IMR-90 (cell line): ENCODE results near the gene MIER2. TPM values are rescaled to one million over a fixed set of nuclear protein-coding genes. Genes with fewer than 3 reads are reported as not detected.

Source experiments
- ATAC-seq: fragments of 200-7000 bp; cut with Tn5 transposase; 2 replicates; pipeline ENCODE4 v1.9.1; 2020; ENCODE audit warnings: low read depth, mild to moderate bottlenecking, moderate library complexity
- BruUV-seq: library from RNA; stranded (reverse); fragments of 400-500 nt; replicated peaks from 2 replicates; lab custom pipeline; 2021; lab: Mats Ljungman, UMichigan
- CTCF ChIA-PET: fragments of 300-600 bp; formaldehyde crosslinking; extraction: SDS; loops from one replicate; lab custom pipeline; 2021; ENCODE audit warnings: antibody characterized with exemption; lab: Yijun Ruan, JAX
- POLR2A ChIA-PET: fragments of 300-600 bp; sonication (Branson Sonifier 250); formaldehyde crosslinking; loops from one replicate; lab custom pipeline; 2022; ENCODE audit warnings: antibody characterized with exemption; ENCODE audit not compliant: unreplicated experiment; lab: Charles Lee
- DNase-seq: peaks from one replicate; pipeline ENCODE4 v3.0.0; 2013
- H2AFZ ChIP-seq: replicated peaks from 2 replicates; pipeline ENCODE3; 2013; ENCODE audit warnings: low read length, mild to moderate bottlenecking; ENCODE audit not compliant: poor library complexity
- H2AK5ac ChIP-seq: 2 replicates; pipeline ENCODE4 v1.6.1; 2013; ENCODE audit warnings: low read depth, low read length, inconsistent platforms
- H2AK9ac ChIP-seq: replicated peaks from 2 replicates; pipeline ENCODE3; 2013; ENCODE audit warnings: mild to moderate bottlenecking, low read depth, low read length, moderate library complexity; ENCODE audit not compliant: poor library complexity
- H2BK120ac ChIP-seq: 2 replicates; pipeline ENCODE4 v1.6.1; 2013; ENCODE audit warnings: low read depth, low read length, inconsistent platforms
- H2BK15ac ChIP-seq: 3 replicates; pipeline ENCODE4 v1.6.1; 2013; ENCODE audit warnings: low read depth, low read length, inconsistent platforms
- H2BK20ac ChIP-seq: 2 replicates; pipeline ENCODE4 v1.6.1; 2013; ENCODE audit warnings: low read depth, mild to moderate bottlenecking, inconsistent platforms, low read length, moderate library complexity
- H2BK5ac ChIP-seq: 2 replicates; pipeline ENCODE4 v1.6.1; 2013; ENCODE audit warnings: mild to moderate bottlenecking, low read depth, low read length, inconsistent platforms; ENCODE audit not compliant: poor library complexity, severe bottlenecking
- H3K14ac ChIP-seq: replicated peaks from 2 replicates; pipeline ENCODE4 v1.6.1; 2013; ENCODE audit warnings: low read depth, low read length, inconsistent platforms
- H3K18ac ChIP-seq: 2 replicates; pipeline ENCODE4 v1.6.1; 2013; ENCODE audit warnings: low read depth, low read length, control low read depth
- H3K23ac ChIP-seq: 2 replicates; pipeline ENCODE4 v1.6.1; 2013; ENCODE audit warnings: low read depth, low read length, inconsistent platforms
- H3K27ac ChIP-seq: 2 replicates; pipeline ENCODE4 v1.5.1; 2013; ENCODE audit warnings: mild to moderate bottlenecking, control low read depth, low read length; ENCODE audit not compliant: insufficient read depth
- H3K27me3 ChIP-seq: 2 replicates; pipeline ENCODE4 v1.6.1; 2013; ENCODE audit warnings: low read length; ENCODE audit not compliant: control insufficient read depth, insufficient read depth
- H3K36me3 ChIP-seq: 2 replicates; pipeline ENCODE4 v1.6.1; 2013; ENCODE audit warnings: low read length, mixed read lengths; ENCODE audit not compliant: control insufficient read depth, insufficient read depth
- H3K4ac ChIP-seq: 2 replicates; pipeline ENCODE4 v1.6.1; 2013; ENCODE audit warnings: low read depth, low read length, inconsistent platforms
- H3K4me1 ChIP-seq: 2 replicates; pipeline ENCODE4 v1.6.1; 2013; ENCODE audit warnings: low read length, mixed read lengths; ENCODE audit not compliant: control insufficient read depth, insufficient read depth
- H3K4me2 ChIP-seq: 2 replicates; pipeline ENCODE4 v1.6.1; 2013; ENCODE audit warnings: low read depth, mild to moderate bottlenecking, control low read depth, low read length, moderate library complexity
- H3K4me3 ChIP-seq: 2 replicates; pipeline ENCODE4 v1.5.1; 2013; ENCODE audit warnings: low read depth, mild to moderate bottlenecking, control low read depth, low read length, moderate library complexity; ENCODE audit not compliant: insufficient read depth
- H3K56ac ChIP-seq: 2 replicates; pipeline ENCODE4 v1.6.1; 2013; ENCODE audit warnings: low read length, inconsistent platforms; ENCODE audit not compliant: insufficient read depth; ENCODE audit errors: extremely low read depth
- H3K79me1 ChIP-seq, 2 experiments: 2 replicates each; pipeline ENCODE4 v1.6.1; 2013; ENCODE audit warnings: low read length in 2 of 2, inconsistent platforms in 1 of 2, low read depth in 1 of 2
- H3K9ac ChIP-seq: 2 replicates; pipeline ENCODE4 v1.6.1; 2013; ENCODE audit warnings: low read depth, low read length, control low read depth
- H3K9me1 ChIP-seq: 2 replicates; pipeline ENCODE4 v1.6.1; 2013; ENCODE audit warnings: low read length, inconsistent platforms; ENCODE audit not compliant: insufficient read depth
- H3K9me3 ChIP-seq: 2 replicates; pipeline ENCODE4 v1.6.1; 2013; ENCODE audit warnings: low read length; ENCODE audit not compliant: control insufficient read depth, insufficient read depth
- H4K20me1 ChIP-seq: 2 replicates; pipeline ENCODE4 v1.6.1; 2013; ENCODE audit warnings: low read length, inconsistent platforms; ENCODE audit not compliant: insufficient read depth
- H4K5ac ChIP-seq: 2 replicates; pipeline ENCODE4 v1.6.1; 2013; ENCODE audit warnings: mild to moderate bottlenecking, low read depth, low read length, control low read depth
- H4K8ac ChIP-seq, 2 experiments: 2 replicates each; pipeline ENCODE4 v1.6.1; 2013; ENCODE audit warnings: low read depth in 2 of 2, low read length in 2 of 2, control low read depth in 1 of 2, inconsistent platforms in 1 of 2
- H4K91ac ChIP-seq: 2 replicates; pipeline ENCODE4 v1.6.1; 2013; ENCODE audit warnings: low read depth, low read length, inconsistent platforms; ENCODE audit not compliant: insufficient read depth
- BHLHE40 ChIP-seq: fragments of 150-350 bp; IDR thresholded peaks from 2 replicates; pipeline ENCODE4 v1.6.1; 2016; ENCODE audit warnings: mild to moderate bottlenecking, low read depth, low read length
- CEBPB ChIP-seq: IDR thresholded peaks from 2 replicates; pipeline ENCODE4 v1.6.1; 2012; ENCODE audit warnings: low read depth, low read length, improper control_type of control experiment
- CHD1 ChIP-seq: IDR thresholded peaks from 2 replicates; pipeline ENCODE4 v1.6.1; 2012; ENCODE audit warnings: low read depth, low read length, improper control_type of control experiment
- FOS ChIP-seq: fragments of 150-350 bp; IDR thresholded peaks from 2 replicates; pipeline ENCODE4 v1.6.1; 2016; ENCODE audit warnings: low read depth, low read length
- MAFK ChIP-seq: IDR thresholded peaks from 2 replicates; pipeline ENCODE4 v1.6.1; 2012; ENCODE audit warnings: low read depth, low read length, improper control_type of control experiment
- MAZ ChIP-seq: IDR thresholded peaks from 2 replicates; pipeline ENCODE4 v1.6.1; 2012; ENCODE audit warnings: low read depth, mild to moderate bottlenecking, low read length, improper control_type of control experiment, moderate library complexity, borderline replicate concordance
- MXI1 ChIP-seq: IDR thresholded peaks from 2 replicates; pipeline ENCODE4 v1.6.1; 2012; ENCODE audit warnings: low read depth, mild to moderate bottlenecking, low read length, moderate library complexity, borderline replicate concordance
- NFE2L2 ChIP-seq: fragments of 150-350 bp; IDR thresholded peaks from 2 replicates; pipeline ENCODE4 v1.6.1; 2016; ENCODE audit warnings: low read depth, mild to moderate bottlenecking, low read length
- POLR2A ChIP-seq: IDR thresholded peaks from 2 replicates; pipeline ENCODE4 v1.6.1; 2012; ENCODE audit warnings: mild to moderate bottlenecking, low read depth, low read length
- RAD21 ChIP-seq: IDR thresholded peaks from 2 replicates; pipeline ENCODE4 v1.6.1; 2012; ENCODE audit warnings: low read length, improper control_type of control experiment
- RCOR1 ChIP-seq: IDR thresholded peaks from 2 replicates; pipeline ENCODE4 v1.6.1; 2012; ENCODE audit warnings: mild to moderate bottlenecking, low read length, improper control_type of control experiment; ENCODE audit not compliant: insufficient replicate concordance
- RFX5 ChIP-seq: IDR thresholded peaks from 2 replicates; pipeline ENCODE4 v1.8.0; 2012; ENCODE audit warnings: low read depth, mild to moderate bottlenecking, low read length, moderate library complexity
- SMC3 ChIP-seq: fragments of 150-350 bp; IDR thresholded peaks from 2 replicates; pipeline ENCODE4 v1.6.1; 2016; ENCODE audit warnings: low read depth, mild to moderate bottlenecking, antibody characterized with exemption, low read length, moderate library complexity
- WGBS, 2 experiments: methylation state at CpG; one replicate each; pipeline versions ENCODE4 v1.1.5 to v1.1.7; 2013; ENCODE audit warnings: missing lambda C conversion rate in 2 of 2; ENCODE audit not compliant: insufficient read length in 1 of 2; ENCODE audit errors: extremely low coverage in 2 of 2; 5-methylcytosine and 5-hydroxymethylcytosine counted together
- dilution Hi-C: fragments of 300-500 bp; cut with HindIII; formaldehyde crosslinking; loops from one replicate; pipeline ENCODE4 v1.14.3; 2018; ENCODE audit warnings: low sequenced_read_pairs; ENCODE audit not compliant: unreplicated experiment
- in situ Hi-C: fragments of 300-500 bp; cut with MboI; formaldehyde crosslinking; loops from 3 replicates; pipeline ENCODE4 v1.14.3; 2019; ENCODE audit warnings: low sequenced_read_pairs, inconsistent platforms, mixed read lengths
- intact Hi-C: fragments of 100-400 bp; cut with micrococcal nuclease; formaldehyde crosslinking; loops from 2 replicates; pipeline ENCODE4 v1.10.0; 2022
- polyA plus RNA-seq, 3 experiments: library from polyadenylated mRNA; depleted of rRNA; stranded (reverse); fragments of >200 nt; gene quantifications; 2 replicates each; pipeline ENCODE4 v1.2.3, GENCODE V29; 2012; ENCODE audit warnings: low replicate concordance in 1 of 3
- total RNA-seq: library from RNA; depleted of rRNA; stranded (reverse); fragments of >200 nt; gene quantifications from 2 replicates; pipeline ENCODE4 v1.2.3, GENCODE V29; 2012
- TF ChIP-seq, protein P1 (sequence below): conservative IDR thresholded peaks from 2 replicates; pipeline ENCODE4 v1.5.1; 2012; ENCODE audit warnings: mild to moderate bottlenecking, low read depth, low read length, improper control_type of control experiment
- TF ChIP-seq, protein P2 (sequence below): fragments of 150-350 bp; IDR thresholded peaks from 2 replicates; pipeline ENCODE4 v1.6.1; 2017; ENCODE audit warnings: mild to moderate bottlenecking, antibody characterized with exemption, low read length, low read depth
- TF ChIP-seq, protein P3 (sequence below): fragments of 150-350 bp; IDR thresholded peaks from 2 replicates; pipeline ENCODE4 v1.6.1; 2016; ENCODE audit warnings: low read depth, mild to moderate bottlenecking, low read length, moderate library complexity, borderline replicate concordance

Gene MIER2
- total and polyA plus RNA-seq, 2 of the 4 experiments (the other 2 are of a cell fraction): 28.0 to 28.4 TPM

DNA sequence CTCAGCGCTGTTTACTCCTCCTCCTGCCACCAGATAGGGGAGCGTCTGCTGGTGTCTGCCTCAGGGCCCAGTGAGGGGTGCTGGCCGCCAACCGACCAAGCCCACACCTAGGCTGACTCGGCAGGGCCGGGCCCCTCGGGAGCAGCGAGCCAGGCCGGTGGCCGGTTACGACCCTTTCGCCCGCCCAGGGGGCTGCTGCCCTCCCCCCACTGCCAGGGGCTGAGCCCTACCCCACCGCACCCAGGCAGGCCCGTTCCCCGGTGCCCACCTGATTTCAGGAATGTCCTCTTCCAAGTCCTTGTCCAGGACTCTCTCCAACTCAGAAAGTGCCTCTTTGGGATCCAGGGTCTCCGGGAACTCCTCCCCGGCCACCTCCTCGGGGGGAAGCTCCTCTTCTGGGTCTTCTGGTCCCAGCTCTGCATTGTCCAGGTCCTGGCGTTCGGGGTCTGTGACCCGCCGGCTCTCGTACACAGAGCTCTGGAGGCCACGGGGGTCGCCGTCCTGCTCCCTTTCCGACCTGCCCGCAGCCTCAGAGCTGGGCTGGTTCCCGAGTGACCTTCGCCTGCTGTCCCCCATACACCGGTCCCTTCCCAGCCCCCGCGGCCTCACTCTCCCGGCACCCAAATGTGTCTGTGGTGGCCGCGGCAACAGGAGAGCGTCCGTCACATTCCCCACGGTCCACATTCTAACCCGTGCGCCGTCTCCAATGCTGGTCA lies 31.0 kb upstream of the MIER2 start:
- intact Hi-C loops: no loop called here
- Histone ChIP-seq H3K14ac (no peak overlapping the region), H3K23ac (no peak overlapping the region), H2BK15ac (no peak overlapping the region), H3K4me3 (no peak overlapping the region), H3K9me1 (no peaks in the 10 kb centered on the region), H3K27ac (no peak overlapping the region), H2AFZ (no peak overlapping the region), H3K9me3 (no peaks in the 10 kb centered on the region), H4K5ac (no peak overlapping the region), H3K4me2 (no peak overlapping the region), H3K27me3 (peaks cover 50% of the 10 kb centered on the region), H4K8ac (no peak overlapping the region), H2BK20ac (no peak overlapping the region), H2AK5ac (no peak overlapping the region), H3K9ac (no peak overlapping the region), H3K79me1 (no peaks in the 10 kb centered on the region), H2BK5ac (no peak overlapping the region), H2BK120ac (no peak overlapping the region), H4K91ac (no peak overlapping the region), H3K4ac (no peak overlapping the region), H3K4me1 (peaks cover 1% of the 10 kb centered on the region; the same call in 1 of the 2 replicates), H3K18ac (no peak overlapping the region), H3K36me3 (no peaks in the 10 kb centered on the region), H3K56ac (no peak overlapping the region), H2AK9ac (no peak overlapping the region), H4K20me1 (no peaks in the 10 kb centered on the region)
- TF ChIP-seq, protein P1, sequence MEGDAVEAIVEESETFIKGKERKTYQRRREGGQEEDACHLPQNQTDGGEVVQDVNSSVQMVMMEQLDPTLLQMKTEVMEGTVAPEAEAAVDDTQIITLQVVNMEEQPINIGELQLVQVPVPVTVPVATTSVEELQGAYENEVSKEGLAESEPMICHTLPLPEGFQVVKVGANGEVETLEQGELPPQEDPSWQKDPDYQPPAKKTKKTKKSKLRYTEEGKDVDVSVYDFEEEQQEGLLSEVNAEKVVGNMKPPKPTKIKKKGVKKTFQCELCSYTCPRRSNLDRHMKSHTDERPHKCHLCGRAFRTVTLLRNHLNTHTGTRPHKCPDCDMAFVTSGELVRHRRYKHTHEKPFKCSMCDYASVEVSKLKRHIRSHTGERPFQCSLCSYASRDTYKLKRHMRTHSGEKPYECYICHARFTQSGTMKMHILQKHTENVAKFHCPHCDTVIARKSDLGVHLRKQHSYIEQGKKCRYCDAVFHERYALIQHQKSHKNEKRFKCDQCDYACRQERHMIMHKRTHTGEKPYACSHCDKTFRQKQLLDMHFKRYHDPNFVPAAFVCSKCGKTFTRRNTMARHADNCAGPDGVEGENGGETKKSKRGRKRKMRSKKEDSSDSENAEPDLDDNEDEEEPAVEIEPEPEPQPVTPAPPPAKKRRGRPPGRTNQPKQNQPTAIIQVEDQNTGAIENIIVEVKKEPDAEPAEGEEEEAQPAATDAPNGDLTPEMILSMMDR: no peak
- TF ChIP-seq RAD21: no peak
- TF ChIP-seq BHLHE40: no peak
- TF ChIP-seq CEBPB: no peak
- TF ChIP-seq, protein P2, sequence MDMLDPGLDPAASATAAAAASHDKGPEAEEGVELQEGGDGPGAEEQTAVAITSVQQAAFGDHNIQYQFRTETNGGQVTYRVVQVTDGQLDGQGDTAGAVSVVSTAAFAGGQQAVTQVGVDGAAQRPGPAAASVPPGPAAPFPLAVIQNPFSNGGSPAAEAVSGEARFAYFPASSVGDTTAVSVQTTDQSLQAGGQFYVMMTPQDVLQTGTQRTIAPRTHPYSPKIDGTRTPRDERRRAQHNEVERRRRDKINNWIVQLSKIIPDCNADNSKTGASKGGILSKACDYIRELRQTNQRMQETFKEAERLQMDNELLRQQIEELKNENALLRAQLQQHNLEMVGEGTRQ: no peak
- no peak for TF ChIP-seq RFX5
- no peak for TF ChIP-seq POLR2A
- TF ChIP-seq CHD1: no peak
- TF ChIP-seq FOS: no peak
- TF ChIP-seq, protein P3, sequence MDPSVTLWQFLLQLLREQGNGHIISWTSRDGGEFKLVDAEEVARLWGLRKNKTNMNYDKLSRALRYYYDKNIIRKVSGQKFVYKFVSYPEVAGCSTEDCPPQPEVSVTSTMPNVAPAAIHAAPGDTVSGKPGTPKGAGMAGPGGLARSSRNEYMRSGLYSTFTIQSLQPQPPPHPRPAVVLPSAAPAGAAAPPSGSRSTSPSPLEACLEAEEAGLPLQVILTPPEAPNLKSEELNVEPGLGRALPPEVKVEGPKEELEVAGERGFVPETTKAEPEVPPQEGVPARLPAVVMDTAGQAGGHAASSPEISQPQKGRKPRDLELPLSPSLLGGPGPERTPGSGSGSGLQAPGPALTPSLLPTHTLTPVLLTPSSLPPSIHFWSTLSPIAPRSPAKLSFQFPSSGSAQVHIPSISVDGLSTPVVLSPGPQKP: no peak
- no peak for TF ChIP-seq NFE2L2
- no peak for TF ChIP-seq SMC3
- TF ChIP-seq MXI1: no peak
- TF ChIP-seq MAZ: no peak
- TF ChIP-seq MAFK: no peak
- no peak for TF ChIP-seq RCOR1
- dilution Hi-C loops: no loop called here
- CTCF ChIA-PET: no interaction called here
- in situ Hi-C loops: no loop called here
- BruUV-seq: no TSS peak
- POLR2A ChIA-PET: no interaction called here
- DNase-seq: no peak
- no peak for ATAC-seq
- WGBS, 2 experiments: 71% methylated on average over 13 of the region's 43 CpGs; no CpG with 5 or more reads in 1 of the 2 experiments
